ENCODE results near the gene STARD5.

Gene STARD5

DNA sequence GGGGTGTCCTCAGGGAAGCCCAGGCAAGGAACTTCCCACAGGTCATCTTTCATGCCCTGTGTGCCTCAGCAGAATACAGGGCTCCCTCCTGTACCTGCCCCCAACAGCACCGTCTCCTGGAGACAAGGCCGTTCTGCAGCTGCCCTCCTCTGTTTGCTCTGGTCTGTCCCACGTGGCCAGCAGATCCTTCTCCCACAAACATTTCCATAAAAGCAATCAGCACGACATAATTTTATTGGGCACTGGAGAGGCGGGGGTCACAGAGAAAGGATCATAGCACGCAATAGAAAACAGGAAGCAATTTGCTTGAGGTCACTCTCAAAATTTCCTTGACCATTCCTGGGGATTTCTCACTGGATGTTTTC, 29.4 kb downstream of the STARD5 start:
- DNase-seq (ENCODE audit: low read depth in 1 of 2, low spot score in 1 of 2) = no peak

GRCh38 chr15:81293728-81294515, 30.0 kb downstream of the STARD5 start:
- peak; percentile 41 to 60 for DNase-seq (ENCODE audit: low read depth in 1 of 2, low spot score in 1 of 2)

- no peak for DNase-seq (ENCODE audit: low read depth in 1 of 2, low spot score in 1 of 2)
Measured at GRCh38 chr15:81292523-81293001, 31.4 kb downstream of the STARD5 start.

- DNase-seq (ENCODE audit: low read depth in 1 of 2, low spot score in 1 of 2) = no peak
Measured at GRCh38 chr15:81291916-81292522, 31.9 kb downstream of the STARD5 start.

DNA sequence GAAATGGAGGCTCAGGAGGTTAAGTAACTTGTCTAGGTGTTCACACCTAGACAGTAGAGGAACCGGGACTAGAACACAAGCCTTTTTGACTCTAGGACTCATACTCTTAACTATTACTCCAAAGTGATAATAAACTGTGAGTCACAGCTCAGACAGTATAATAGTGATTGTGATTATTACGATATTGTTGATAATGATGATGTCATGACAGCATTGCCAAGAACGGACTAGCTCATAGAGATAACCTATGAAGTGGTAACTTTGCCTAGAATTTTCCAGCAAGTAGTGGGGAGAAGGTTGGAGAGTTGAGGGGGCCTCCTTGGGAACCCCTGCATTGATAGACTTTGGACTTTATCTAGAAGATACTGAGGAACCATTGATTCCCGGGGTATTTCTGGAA, 34.0 kb downstream of the STARD5 start:
- DNase-seq (ENCODE audit: low read depth in 1 of 2, low spot score in 1 of 2) = no peak

DNA sequence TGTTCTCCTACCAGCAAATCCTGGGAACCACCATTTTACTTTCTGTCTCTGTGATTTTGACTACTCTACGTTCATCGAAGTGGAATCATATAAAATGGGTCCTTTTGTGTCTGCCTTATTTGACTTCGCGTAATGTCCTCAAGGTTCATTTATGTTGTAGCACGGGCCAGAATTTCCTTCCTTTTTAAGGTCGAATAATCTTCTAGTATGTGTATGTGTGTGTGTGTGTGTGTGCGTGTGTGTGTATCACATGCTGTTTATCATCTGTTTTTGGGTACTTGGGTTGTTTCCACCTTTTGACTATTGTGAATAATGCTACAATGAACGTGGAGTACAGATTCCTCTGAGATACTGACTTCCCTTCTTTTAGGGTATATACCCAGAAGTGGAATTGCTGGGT, 35.3 kb downstream of the STARD5 start:
- no peak for DNase-seq (ENCODE audit: low read depth in 1 of 2, low spot score in 1 of 2)

- no peak for DNase-seq (ENCODE audit: low read depth in 1 of 2, low spot score in 1 of 2)
Measured at GRCh38 chr15:81288040-81288439, 35.9 kb downstream of the STARD5 start.

- DNase-seq (ENCODE audit: low read depth in 1 of 2, low spot score in 1 of 2) = no peak
Measured at GRCh38 chr15:81286621-81287121, 37.3 kb downstream of the STARD5 start.

GRCh38 chr15:81285461-81285860, 38.5 kb downstream of the STARD5 start:
- no peak for DNase-seq (ENCODE audit: low read depth in 1 of 2, low spot score in 1 of 2)

DNA sequence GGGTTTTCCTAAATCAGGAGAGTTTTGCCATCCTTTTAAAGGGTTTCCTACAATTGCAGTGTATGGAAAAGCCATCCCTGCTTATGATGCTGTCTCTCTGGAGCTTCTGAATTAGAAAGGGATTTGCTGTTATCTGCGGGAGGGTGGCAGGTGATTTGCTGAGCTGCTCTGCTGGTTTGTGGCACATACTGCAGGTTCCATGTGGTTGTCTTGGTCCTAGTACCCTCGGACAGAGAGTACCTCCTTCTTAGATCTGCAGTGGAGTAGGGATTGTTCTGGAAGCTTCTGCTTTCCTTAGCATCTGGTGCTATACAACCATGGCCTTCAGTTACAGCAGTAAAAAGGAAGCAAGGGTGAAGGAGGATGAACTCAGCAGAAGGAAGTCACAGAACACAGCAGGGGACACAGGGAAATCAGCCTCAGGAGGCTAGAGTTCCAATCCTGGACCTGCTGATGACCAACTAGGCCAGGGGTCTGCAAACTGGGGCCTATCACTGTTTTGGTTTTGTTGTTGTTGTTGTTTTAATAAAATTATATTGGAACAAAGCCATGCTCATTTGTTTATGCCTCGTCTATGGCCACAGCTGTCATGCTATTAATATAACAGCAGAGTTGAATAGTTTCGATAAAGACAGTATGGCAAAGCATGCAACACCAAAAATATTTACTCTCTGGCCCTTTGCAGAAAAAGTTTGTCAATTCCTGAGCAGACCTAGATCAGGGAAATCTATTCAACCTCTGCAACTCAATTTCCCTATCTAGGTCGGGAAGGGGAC, 39.5 kb downstream of the STARD5 start:
- no peak for DNase-seq (ENCODE audit: low read depth in 1 of 2, low spot score in 1 of 2)

DNA sequence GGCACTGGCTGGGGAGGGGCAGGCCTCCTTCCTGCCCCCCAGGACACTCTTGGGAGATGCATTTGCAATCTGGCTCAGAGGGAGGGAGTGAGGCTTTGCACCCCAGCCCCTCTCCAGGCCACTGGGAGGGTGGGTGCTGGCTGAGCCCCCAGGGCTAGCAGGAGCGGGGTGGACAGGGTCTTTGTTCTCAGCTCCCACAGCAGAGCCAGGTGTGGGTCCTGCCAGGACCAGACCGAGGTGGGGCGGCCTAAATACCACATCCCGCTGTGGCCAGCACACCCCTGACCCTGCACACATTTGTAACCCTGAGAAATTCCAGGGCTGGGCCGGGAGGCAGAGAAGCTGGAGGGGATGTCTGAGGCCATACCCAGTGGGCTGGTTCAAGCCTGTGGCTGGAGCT, 41.0 kb downstream of the STARD5 start:
- DNase-seq (ENCODE audit: low read depth in 1 of 2, low spot score in 1 of 2) = no peak

GRCh38 chr15:81282606-81282895, 41.4 kb downstream of the STARD5 start:
- DNase-seq (ENCODE audit: low read depth in 1 of 2, low spot score in 1 of 2) = no peak

DNA sequence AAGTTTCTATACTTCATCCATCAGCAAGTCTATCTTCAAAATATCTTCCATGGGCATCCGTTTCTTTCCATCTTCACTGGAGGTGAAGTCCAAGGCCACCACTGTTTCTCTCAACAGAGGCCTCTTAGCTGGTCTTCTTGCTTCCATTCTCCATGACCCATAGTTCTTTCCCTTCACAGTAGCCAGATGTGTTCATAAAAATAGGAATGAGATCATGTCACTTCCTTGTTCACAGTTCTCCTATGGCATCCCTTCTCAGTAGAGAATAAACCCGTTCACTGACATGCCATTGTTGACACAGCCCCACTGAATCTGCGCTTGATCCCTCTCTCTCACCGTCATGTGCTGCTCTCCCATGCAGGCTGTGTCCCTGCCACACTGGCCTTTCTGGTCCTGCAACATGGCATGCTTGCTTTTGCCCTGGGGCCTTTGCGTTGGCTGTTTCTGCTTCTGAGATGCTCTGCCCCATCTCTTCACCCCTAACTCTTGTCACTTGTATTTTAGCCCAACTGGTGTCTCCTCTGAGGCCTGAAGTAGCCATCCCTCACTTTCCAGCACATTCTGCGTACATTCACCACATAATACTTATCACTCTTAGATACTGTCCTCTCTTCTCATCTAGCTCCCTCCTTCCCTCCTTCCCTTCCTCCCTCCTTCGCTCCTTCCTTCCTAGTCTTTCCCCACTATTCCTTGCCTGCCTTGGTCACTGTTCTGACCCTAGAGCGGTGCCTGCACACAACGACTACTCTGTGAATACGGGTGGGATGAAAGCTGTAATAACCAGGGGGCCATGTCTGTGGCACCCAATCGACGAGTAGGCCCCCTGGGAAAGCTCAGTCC, 42.0 kb downstream of the STARD5 start:
- no peak for DNase-seq (ENCODE audit: low read depth in 1 of 2, low spot score in 1 of 2)

GRCh38 chr15:81281456-81281735, 42.5 kb downstream of the STARD5 start:
- no peak for DNase-seq (ENCODE audit: low read depth in 1 of 2, low spot score in 1 of 2)

DNA sequence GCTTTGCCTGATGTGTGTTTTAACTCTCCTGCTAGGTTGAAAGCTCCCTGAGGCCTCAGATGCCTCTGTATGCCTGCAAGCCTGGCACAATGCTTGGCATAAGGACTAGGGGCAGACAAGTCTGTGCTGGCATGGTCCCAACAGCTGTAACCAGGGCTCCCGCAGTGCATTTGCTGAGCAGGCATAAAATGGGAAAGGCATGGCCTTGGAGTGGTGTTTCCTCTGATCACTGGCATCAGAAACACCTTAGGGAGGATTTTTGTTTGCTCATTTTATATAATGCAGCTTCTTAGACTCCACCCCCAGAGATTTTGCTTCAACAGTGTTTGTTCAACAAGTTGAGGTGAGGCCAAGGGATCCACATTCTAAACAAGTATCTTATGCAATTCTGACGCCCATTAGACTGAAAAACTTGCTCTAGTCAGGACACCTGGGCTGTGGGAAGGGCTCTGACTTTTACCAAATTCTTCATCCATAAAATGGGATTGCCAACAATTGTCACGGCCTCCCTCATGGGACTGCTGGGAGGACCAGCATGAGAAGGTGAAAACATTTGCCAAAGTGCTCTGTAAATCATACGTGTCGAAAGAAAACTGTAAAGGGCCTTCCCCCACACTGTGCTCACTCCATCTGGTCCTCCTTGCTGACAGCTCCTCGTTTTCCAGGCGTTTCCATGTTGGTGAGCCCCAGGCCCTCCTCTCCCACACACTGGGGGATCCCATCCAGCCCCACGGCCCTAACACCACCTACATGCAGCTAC, 43.1 kb downstream of the STARD5 start:
- DNase-seq (ENCODE audit: low read depth in 1 of 2, low spot score in 1 of 2) = no peak

DNA sequence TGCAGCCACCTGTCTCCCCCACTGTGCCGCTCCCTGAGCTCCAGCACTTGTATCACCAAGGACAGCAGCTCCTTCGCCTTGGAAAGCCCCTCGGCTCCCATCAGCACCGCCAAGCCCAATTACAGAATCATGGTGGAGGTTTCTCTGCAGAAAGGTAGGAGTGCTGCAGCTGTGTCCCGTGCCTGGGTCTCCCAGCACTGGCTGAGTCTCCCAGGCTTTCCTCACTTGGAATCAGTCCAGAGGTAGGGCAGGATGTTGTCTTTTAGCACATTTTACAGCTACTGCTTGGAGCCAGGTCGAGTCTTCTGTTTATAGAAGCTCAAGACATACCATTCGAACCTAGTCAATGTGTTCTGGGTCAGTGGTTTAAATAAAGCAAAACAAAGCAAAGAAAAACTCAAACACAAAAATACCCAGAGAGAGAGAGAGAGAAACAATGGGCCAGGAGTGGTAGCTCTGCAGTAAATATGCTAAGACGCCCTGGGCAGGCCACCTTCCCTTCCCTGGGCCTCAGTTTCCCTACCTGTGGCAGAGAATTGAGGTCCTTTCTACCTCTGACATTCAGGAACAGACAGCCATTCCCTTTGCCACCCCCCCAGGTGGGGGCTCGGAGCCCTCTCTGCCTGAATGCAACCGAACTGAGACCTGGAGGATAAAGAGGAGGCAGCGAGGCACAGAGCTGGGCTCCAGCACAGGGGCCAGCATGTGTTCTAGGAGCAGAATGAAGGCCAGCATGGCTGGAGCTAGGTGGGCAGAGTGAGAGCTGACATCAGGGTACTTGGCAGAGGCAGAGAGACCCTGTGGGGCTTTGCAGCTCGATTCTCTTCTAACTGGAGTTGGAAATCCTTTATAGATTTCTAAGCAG, 44.1 kb downstream of the STARD5 start:
- DNase-seq (ENCODE audit: low read depth in 1 of 2, low spot score in 1 of 2) = no peak

- no peak for DNase-seq (ENCODE audit: low read depth in 1 of 2, low spot score in 1 of 2)
Measured at GRCh38 chr15:81278306-81279029, 45.5 kb downstream of the STARD5 start.

GRCh38 chr15:81277851-81278250, 46.1 kb downstream of the STARD5 start:
- DNase-seq (ENCODE audit: low read depth in 1 of 2, low spot score in 1 of 2) = no peak

- DNase-seq (ENCODE audit: low read depth in 1 of 2, low spot score in 1 of 2) = no peak
Measured at GRCh38 chr15:81276967-81277366, 47.0 kb downstream of the STARD5 start.

Data from activated T-helper 1 cell treated with anti-CD3 and anti-CD28 coated beads, Interleukin-2, amount 50 U/mL, for 16 hours (primary cell).